ENCODE data around the gene SNX14. TPM values are rescaled to one million over a fixed set of nuclear protein-coding genes. Genes with fewer than 3 reads are reported as not detected.
A peak's percentile ranks its signal among the peaks of the same experiment; 100 is the strongest.
"Not testable (repeated sequence)": the region's sequence is repeated elsewhere in the genome, so short reads cannot be mapped to it uniquely, and the experiment has no call there.

Gene SNX14
- total RNA-seq, 4 donors from 2014 or later, result 27.3 to 134 (median 116) TPM

GRCh38 chr6:85537055-85537494, 56.6 kb downstream of the SNX14 start:
- H3K27ac ChIP-seq, result no peak overlapping the region
- H3K4me1 ChIP-seq, result no peaks in the 10 kb centered on the region
- no peak for DNase-seq
- in situ Hi-C loops (cut with MboI; ENCODE audit: low pct_ligation_motif_present in 1 of 4, low pct_unique_long_range_greater_than_20kb in 1 of 4, low sequenced_read_pairs in 3 of 4) (no loop called here), intact Hi-C loops (cut with DNase I; ENCODE audit: low total_unique reads) (no loop called here)
- 60 to 66% methylated on average over 2 of the region's 2 CpGs for WGBS, 2 donors (ENCODE audit: low coverage in 1 of 2)
- no peaks in the 10 kb centered on the region for H3K9me3 ChIP-seq
- H3K4me3 ChIP-seq, result no peak overlapping the region
- TF ChIP-seq CTCF (IDR thresholded peaks at IDR 0.05), result peak; percentile 38 to 75 (median 65)
- no peak for TF ChIP-seq POLR2A (IDR thresholded peaks at IDR 0.05)
- peaks cover 0 to 29% (median 9%) of the 10 kb centered on the region in 4 donors for H3K36me3 ChIP-seq
- no peaks in the 10 kb centered on the region for H3K27me3 ChIP-seq

DNA sequence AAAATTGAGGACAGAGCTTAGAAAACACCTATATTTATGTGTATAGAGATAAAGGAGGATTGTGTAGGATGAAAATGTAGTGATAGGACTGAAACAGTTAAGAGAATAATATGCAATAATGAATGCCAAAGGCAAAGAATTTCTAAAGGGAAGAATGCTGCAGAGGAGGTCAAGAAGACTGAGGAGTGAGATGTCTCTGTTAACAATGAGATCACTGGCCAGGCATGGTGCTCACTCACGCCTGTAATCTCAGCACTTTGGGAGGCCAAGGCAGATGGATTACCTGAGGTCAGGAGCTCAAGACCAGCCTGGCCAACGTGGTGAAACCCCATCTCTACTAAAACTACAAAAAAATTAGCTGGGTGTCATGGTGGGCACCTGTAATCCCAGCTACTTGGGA, 69.4 kb downstream of the SNX14 start:
- in situ Hi-C loops (cut with MboI; ENCODE audit: low pct_ligation_motif_present in 1 of 4, low pct_unique_long_range_greater_than_20kb in 1 of 4, low sequenced_read_pairs in 3 of 4); H3K4me3 ChIP-seq; H3K4me1 ChIP-seq; H3K9me3 ChIP-seq; DNase-seq; intact Hi-C loops (cut with DNase I; ENCODE audit: low total_unique reads); H3K27ac ChIP-seq; H3K27me3 ChIP-seq: not testable (repeated sequence)
- peaks cover 0 to 57% (median 10%) of the 10 kb centered on the region in 4 donors for H3K36me3 ChIP-seq
- 86 to 90% methylated on average over 2 of the region's 2 CpGs for WGBS, 2 donors (ENCODE audit: low coverage in 1 of 2)

- in situ Hi-C loops (cut with MboI; ENCODE audit: low pct_ligation_motif_present in 1 of 4, low pct_unique_long_range_greater_than_20kb in 1 of 4, low sequenced_read_pairs in 3 of 4), result no loop called here
- no peak overlapping the region for H3K4me3 ChIP-seq
Observed at GRCh38 chr6:85516168-85516567, 77.5 kb downstream of the SNX14 start.

DNA sequence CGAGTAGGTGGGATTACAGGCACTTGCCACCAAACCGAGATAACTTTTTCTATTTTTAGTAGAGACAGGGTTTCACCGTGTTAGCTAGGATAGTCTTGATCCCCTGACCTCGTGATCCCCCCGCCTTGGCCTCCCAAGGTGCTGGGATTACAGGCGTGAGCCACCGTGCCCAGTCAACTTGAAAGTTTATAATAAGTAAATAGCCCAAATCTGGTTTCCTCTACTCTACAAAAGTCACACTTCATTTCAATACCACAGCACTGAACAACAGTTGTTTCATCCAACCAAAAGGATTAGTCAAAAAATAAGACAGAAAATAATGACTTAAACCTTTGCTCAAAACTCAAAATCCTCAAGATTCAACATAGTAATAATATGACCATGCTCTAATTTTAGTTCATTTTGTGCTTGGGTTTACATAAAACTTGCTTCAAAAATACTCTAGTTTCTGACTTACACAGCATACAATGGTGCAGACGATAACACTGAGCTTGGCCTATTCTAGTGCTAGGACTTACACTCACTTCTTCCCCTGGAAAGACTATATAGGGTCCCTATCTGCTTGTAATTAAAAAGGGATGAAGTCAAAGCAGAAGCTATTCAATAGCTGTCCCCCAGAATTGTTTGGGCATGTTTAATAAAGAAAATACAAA, 87.1 kb downstream of the SNX14 start:
- no peak for TF ChIP-seq POLR2A (IDR thresholded peaks at IDR 0.05)
- no peak for TF ChIP-seq CTCF (IDR thresholded peaks at IDR 0.05)
- TF ChIP-seq EP300 (IDR thresholded peaks at IDR 0.05; ENCODE audit: low read depth), result no peak
- no peak for TF ChIP-seq POLR2AphosphoS5 (IDR thresholded peaks at IDR 0.05)
- Histone ChIP-seq H3K27ac (no peak overlapping the region), H3K27me3 (no peaks in the 10 kb centered on the region), H3K4me1 (no peaks in the 10 kb centered on the region), H3K9me3 (no peaks in the 10 kb centered on the region), H3K36me3 (peaks cover 0 to 30% (median 2%) of the 10 kb centered on the region in 4 donors), H3K4me3 (no peak overlapping the region)
- DNase-seq, result no peak
- intact Hi-C loops (cut with DNase I; ENCODE audit: low total_unique reads) (no loop called here), in situ Hi-C loops (cut with MboI; ENCODE audit: low pct_ligation_motif_present in 1 of 4, low pct_unique_long_range_greater_than_20kb in 1 of 4, low sequenced_read_pairs in 3 of 4) (no loop called here)
- 77 to 88% methylated on average over 6 to 8 of the region's 8 CpGs for WGBS, 2 donors (ENCODE audit: low coverage in 1 of 2)

More at GRCh38 chr6:85516168-85516567, 77.5 kb downstream of the SNX14 start:
- Histone ChIP-seq H3K36me3 (peaks cover 0 to 46% (median 21%) of the 10 kb centered on the region in 4 donors), H3K27me3 (no peaks in the 10 kb centered on the region), H3K9me3 (no peaks in the 10 kb centered on the region), H3K27ac (no peak overlapping the region), H3K4me1 (no peaks in the 10 kb centered on the region)
- TF ChIP-seq POLR2A (IDR thresholded peaks at IDR 0.05) (no peak), CTCF (IDR thresholded peaks at IDR 0.05) (no peak), EP300 (IDR thresholded peaks at IDR 0.05; ENCODE audit: low read depth) (no peak), POLR2AphosphoS5 (IDR thresholded peaks at IDR 0.05) (no peak)
- DNase-seq, result no peak
- intact Hi-C loops (cut with DNase I; ENCODE audit: low total_unique reads), result no loop called here
